ENCODE data around the gene HOXD4. TPM values are rescaled to one million over a fixed set of nuclear protein-coding genes. Genes with fewer than 3 reads are reported as not detected.

HOXD4 gene
- total RNA-seq, 2 experiments from 2014 or later: not detected

DNA sequence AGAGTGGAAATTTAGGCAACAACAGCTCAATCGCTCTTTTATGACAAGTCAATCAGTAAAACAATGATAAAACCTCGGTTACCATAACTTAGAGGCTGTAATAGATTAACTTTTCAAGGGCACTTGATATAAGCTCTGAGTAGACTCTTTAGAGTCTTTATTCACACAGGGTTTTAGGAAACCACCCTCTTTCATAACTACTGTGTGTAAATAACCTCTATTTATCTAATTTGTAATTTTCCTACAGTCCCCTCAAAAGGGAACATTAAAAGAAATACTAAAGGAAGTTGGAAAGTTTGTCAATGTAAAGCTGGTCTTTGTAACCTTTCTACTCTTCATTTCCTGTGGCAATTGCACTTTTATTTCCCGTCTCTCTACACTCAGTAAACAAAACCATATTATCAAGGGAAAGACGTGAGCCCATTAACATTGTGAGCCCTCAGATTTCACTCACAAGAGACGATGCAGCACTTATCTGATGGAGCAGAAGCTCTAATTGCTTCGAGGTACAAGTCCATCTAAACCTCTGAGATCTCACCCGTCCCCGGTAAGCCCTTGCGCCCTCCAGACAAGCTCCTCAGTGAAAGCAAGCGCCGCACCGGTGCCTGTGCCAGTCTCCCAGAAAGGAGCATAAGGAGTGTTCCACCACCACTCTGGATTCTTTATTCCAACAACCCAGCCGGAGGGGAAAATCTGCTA lies 36.0 kb downstream of the HOXD4 start:
- Mint-ChIP-seq H3K4me3 (peak overlapping the region; percentile 74), H3K27me3 (peaks cover 81% of the 10 kb centered on the region), H3K27ac (no peak overlapping the region), H3K9me3 (ENCODE audit: low read depth) (no peaks in the 10 kb centered on the region), H3K36me3 (peaks cover 2% of the 10 kb centered on the region), H3K4me1 (peaks cover 11% of the 10 kb centered on the region)
- no peak for DNase-seq
- CTCF ChIA-PET: interaction anchor here (0.6 to 1.2 kb wide), 4 partner anchors 47 to 268 kb away, joined by 3 to 4 read pairs (median 3); no protein-coding TSS in a partner anchor
- peak; percentile 27 for ATAC-seq

DNA sequence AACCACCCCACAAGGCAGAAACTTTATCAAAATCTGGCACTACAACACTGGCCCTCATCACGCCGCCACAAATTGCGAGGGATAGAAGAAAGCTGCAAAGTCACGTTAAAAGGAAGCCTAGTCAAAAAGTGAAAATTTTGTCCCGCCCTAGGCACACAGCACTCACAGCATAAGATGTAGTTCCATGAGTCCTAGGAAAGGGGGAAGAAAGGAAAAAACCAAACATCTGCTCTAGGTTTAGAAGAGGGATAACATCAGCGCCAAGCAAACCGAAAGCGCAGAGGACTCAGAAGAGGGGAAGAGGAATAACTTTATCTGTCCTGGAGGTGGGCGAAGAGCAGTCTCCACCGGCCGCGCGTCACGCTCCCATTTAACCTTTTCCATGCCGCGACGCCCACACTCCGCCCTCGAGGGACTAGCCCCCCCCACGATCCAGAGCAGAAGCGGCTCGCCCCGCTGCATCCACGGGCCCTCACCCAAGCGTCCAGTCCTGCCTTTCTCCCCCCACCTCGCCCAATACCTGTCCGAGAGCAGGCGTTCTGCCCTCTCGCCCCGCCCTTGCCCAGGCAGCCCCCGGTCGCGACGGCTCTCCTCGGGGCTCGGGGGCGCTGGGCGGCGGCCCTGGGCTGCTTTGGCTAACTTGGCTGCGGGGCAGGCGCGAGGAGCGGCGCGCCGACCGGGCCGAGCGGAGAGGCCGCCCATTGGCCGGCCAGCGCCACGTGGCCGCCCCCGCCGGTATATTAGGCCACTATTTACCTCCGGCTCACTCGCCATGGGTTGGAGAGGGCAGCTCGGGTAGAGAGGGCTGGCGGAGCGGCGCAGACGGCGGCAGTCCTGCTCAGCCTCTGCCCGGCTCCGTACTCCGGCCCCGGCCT lies 36.8 kb downstream of the HOXD4 start, which contains the start of gene HOXD1:
Gene HOXD1, plus strand, starts transcription at position 770 of the 875 bp plus-strand sequence. CDS start 134 bp downstream, outside the sequence.
- Mint-ChIP-seq H3K4me1 (peaks cover 11% of the 10 kb centered on the region), H3K27ac (peak within 1 kb of the TSS; percentile 33), H3K36me3 (peaks cover 2% of the 10 kb centered on the region), H3K27me3 (peaks cover 81% of the 10 kb centered on the region), H3K4me3 (peak within 1 kb of the TSS; percentile 74), H3K9me3 (ENCODE audit: low read depth) (no peaks in the 10 kb centered on the region)
- no peak for DNase-seq
- ATAC-seq: peak; percentile 30
- CTCF ChIA-PET: interaction anchor here (1.0 to 1.7 kb wide), 4 partner anchors 48 to 267 kb away, joined by 3 to 7 read pairs (median 3); no protein-coding TSS in a partner anchor

DNA sequence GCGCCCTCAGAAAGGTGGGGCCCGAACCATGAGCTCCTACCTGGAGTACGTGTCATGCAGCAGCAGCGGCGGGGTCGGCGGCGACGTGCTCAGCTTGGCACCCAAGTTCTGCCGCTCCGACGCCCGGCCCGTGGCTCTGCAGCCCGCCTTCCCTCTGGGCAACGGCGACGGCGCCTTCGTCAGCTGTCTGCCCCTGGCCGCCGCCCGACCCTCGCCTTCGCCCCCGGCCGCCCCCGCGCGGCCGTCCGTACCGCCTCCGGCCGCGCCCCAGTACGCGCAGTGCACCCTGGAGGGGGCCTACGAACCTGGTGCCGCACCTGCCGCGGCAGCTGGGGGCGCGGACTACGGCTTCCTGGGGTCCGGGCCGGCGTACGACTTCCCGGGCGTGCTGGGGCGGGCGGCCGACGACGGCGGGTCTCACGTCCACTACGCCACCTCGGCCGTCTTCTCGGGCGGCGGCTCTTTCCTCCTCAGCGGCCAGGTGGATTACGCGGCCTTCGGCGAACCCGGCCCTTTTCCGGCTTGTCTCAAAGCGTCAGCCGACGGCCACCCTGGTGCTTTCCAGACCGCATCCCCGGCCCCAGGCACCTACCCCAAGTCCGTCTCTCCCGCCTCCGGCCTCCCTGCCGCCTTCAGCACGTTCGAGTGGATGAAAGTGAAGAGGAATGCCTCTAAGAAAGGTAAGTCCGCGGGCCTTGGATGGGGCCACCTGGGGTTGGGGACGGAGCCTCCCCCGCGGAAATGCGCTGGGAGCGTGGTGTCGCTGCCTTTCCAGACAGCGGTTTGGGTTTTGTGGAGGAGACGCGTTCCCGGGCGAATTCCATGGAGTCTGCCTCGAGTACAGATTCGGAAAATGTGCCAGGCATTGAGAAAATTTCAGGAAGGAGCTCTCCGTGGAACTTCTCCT lies 37.7 kb downstream of the HOXD4 start:
- Mint-ChIP-seq H3K36me3 (peaks cover 2% of the 10 kb centered on the region), H3K4me1 (peaks cover 11% of the 10 kb centered on the region), H3K4me3 (peak overlapping the region; percentile 38), H3K27me3 (peaks cover 81% of the 10 kb centered on the region), H3K27ac (no peak overlapping the region), H3K9me3 (ENCODE audit: low read depth) (no peaks in the 10 kb centered on the region)
- CTCF ChIA-PET: interaction anchor here (1.7 kb wide), 1 partner anchor 62 kb away, joined by 7 read pairs; no protein-coding TSS in a partner anchor
- DNase-seq (no peak), ATAC-seq (peak; percentile 30)

DNA sequence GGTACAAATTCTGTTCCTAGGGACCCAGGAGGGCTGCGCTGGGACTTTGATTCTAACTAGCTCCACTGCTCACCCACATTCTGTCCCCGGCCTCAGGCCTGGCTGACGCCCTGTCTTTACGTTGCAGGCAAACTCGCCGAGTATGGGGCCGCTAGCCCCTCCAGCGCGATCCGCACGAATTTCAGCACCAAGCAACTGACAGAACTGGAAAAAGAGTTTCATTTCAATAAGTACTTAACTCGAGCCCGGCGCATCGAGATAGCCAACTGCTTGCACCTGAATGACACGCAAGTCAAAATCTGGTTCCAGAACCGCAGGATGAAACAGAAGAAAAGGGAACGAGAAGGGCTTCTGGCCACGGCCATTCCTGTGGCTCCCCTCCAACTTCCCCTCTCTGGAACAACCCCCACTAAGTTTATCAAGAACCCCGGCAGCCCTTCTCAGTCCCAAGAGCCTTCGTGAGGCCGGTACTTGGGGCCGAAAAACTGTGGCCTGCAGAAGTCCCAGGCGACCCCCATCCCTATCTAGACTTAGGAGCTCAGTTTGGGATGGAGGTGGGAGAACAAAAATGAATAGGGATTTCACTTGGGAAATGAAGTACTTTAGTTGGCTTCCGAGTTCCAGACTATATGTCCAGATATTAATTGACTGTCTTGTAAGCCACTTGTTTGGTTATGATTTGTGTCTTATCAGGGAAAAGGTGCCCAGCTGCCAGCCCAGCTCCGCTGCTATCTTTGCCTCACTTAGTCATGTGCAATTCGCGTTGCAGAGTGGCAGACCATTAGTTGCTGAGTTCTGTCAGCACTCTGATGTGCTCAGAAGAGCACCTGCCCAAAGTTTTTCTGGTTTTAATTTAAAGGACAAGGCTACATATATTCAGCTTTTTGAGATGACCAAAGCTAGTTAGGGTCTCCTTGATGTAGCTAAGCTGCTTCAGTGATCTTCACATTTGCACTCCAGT lies 38.6 kb downstream of the HOXD4 start:
- Mint-ChIP-seq H3K4me1 (peaks cover 11% of the 10 kb centered on the region), H3K4me3 (no peak overlapping the region), H3K27ac (no peak overlapping the region), H3K9me3 (ENCODE audit: low read depth) (no peaks in the 10 kb centered on the region), H3K27me3 (peaks cover 81% of the 10 kb centered on the region), H3K36me3 (peaks cover 2% of the 10 kb centered on the region)
- DNase-seq (no peak), ATAC-seq (no peak)
- CTCF ChIA-PET: interaction anchor here (1.7 kb wide), 1 partner anchor 63 kb away, joined by 7 read pairs; no protein-coding TSS in a partner anchor

DNA sequence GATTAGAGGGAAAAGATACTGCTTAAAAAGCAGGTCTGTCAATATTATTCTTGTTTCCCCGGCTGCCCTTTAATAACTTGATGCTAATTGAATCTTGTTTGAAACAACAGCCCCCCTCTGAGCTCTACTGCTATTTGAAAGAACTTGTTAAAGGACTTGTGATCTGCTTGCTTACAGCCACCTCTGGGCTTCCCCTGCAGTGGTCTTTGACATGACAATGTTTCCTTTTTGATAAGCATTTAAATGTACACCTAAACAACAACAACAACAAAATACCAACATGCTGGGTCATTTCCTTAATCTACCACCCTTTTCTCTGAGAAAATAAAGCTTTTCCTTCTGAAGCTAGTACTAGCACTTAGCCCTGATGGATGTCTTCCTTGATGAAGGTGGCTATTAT lies 41.0 kb downstream of the HOXD4 start:
- no peak for DNase-seq
- Mint-ChIP-seq H3K4me1 (peaks cover 10% of the 10 kb centered on the region), H3K27me3 (peaks cover 75% of the 10 kb centered on the region), H3K9me3 (ENCODE audit: low read depth) (no peaks in the 10 kb centered on the region), H3K4me3 (no peak overlapping the region), H3K27ac (no peak overlapping the region), H3K36me3 (peaks cover 2% of the 10 kb centered on the region)
- ATAC-seq: no peak
- CTCF ChIA-PET: interaction anchor here (0.7 kb wide), 1 partner anchor 263 kb away, joined by 3 read pairs; no protein-coding TSS in a partner anchor

DNA sequence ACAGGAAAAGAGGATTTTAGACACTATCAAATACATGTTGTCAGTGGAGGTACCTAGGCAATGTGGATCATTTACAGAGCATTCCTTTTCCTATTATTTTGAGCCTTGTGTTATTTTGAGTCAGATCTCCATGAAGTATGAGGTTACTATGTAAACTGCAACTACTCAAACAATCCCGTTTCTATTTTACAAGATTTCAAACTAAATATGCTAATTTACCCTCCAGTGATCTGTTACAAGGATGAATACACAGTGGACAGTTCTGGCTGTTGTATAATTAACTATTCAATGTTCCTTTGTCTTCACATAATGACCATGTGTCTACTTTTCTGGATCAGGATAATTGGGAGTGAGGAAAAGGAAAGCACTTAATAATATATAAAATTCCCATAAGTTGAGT lies 41.7 kb downstream of the HOXD4 start:
- CTCF ChIA-PET: no interaction called here
- no peak overlapping the region for H3K27ac Mint-ChIP-seq
- H3K36me3 Mint-ChIP-seq: peaks cover 1% of the 10 kb centered on the region
- H3K27me3 Mint-ChIP-seq: peaks cover 74% of the 10 kb centered on the region
- no peak overlapping the region for H3K4me3 Mint-ChIP-seq
- no peak for ATAC-seq
- no peak for DNase-seq
- H3K4me1 Mint-ChIP-seq: peaks cover 3% of the 10 kb centered on the region
- H3K9me3 Mint-ChIP-seq (ENCODE audit: low read depth): no peaks in the 10 kb centered on the region

DNA sequence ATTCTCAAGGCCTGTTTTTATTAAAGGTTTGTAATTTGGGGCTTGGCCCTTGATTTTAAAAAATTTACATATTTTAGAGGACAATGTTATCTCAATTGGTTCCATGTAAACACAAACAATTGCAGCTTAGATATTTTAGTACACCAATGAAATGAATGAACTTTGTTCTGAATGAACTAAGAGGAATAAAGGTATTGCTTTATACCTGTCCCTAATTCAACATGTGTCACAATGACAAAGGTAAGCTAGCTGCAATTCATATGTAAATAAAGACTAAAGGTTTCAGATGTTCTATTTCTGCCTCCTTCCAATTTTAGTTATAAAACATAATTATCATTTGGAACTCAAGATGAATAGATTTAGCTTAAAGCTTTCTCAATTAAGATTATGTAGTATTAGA lies 48.6 kb downstream of the HOXD4 start:
- Mint-ChIP-seq H3K27ac (no peak overlapping the region), H3K27me3 (peaks cover 38% of the 10 kb centered on the region), H3K4me1 (no peaks in the 10 kb centered on the region), H3K36me3 (no peaks in the 10 kb centered on the region), H3K9me3 (ENCODE audit: low read depth) (no peaks in the 10 kb centered on the region), H3K4me3 (no peak overlapping the region)
- CTCF ChIA-PET: interaction anchor here (1.3 kb wide), 1 partner anchor 255 kb away, joined by 3 read pairs; no protein-coding TSS in a partner anchor
- DNase-seq: no peak
- ATAC-seq: no peak

DNA sequence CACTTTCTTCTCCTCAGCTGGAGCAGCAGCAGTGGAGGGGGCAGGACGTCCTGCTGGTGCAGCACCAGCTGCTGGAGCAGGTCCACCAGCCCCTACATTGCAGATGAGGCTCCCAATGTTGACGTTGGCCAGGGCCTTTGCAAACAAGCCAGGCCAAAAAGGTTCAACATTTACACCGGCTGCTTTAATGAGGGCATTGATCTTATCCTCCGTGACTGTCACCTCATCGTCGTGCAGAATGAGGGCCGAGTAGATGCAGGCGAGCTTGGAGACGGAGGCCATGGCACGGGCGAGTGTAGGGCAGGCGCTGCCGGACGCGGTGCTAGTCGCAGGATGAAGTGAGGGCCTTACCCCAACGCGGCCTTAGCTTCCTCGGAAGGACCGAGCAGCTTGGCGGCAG lies 49.6 kb downstream of the HOXD4 start:
- Mint-ChIP-seq H3K4me3 (no peak overlapping the region), H3K4me1 (no peaks in the 10 kb centered on the region)
- CTCF ChIA-PET: interaction anchor here (1.3 kb wide), 1 partner anchor 254 kb away, joined by 3 read pairs; no protein-coding TSS in a partner anchor

DNA sequence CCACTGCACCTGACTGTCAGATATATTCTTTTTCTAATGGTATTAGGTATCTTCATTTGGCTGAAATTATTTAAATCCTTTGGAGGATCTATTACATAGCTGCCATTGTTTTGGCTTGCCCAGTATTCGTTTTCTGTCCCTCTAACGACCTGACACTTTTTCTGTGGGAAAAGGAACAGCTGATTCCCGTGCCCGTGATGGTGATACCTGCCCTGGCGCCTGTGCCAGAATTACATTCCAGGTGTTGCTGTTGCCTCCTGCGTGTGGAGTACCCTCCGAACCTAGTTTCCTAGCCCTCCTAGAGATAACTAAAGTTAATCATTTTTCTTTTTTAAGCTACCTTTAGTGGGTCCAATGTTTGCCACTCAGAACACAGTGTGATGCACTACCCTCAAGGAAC lies 51.1 kb downstream of the HOXD4 start:
- H3K27ac Mint-ChIP-seq: no peak overlapping the region
- DNase-seq (no peak), ATAC-seq (no peak)
- H3K4me3 Mint-ChIP-seq: no peak overlapping the region
- H3K4me1 Mint-ChIP-seq: no peaks in the 10 kb centered on the region
- peaks cover 23% of the 10 kb centered on the region for H3K27me3 Mint-ChIP-seq
- H3K9me3 Mint-ChIP-seq (ENCODE audit: low read depth): no peaks in the 10 kb centered on the region
- H3K36me3 Mint-ChIP-seq: no peaks in the 10 kb centered on the region
- CTCF ChIA-PET: no interaction called here

More for the DNA sequence above, 49.6 kb downstream of the HOXD4 start:
- Mint-ChIP-seq H3K9me3 (ENCODE audit: low read depth) (no peaks in the 10 kb centered on the region), H3K27me3 (peaks cover 32% of the 10 kb centered on the region), H3K27ac (no peak overlapping the region), H3K36me3 (no peaks in the 10 kb centered on the region)
- DNase-seq (no peak), ATAC-seq (no peak)

All from activated CD8-positive, alpha-beta memory T cell treated with anti-CD3 and anti-CD28 coated beads, Interleukin-2, amount 10 ng/mL, durations not matched to agents 7 days and 5 days (primary cell).